Measurements from ENCODE around the gene RECQL5. TPM values are rescaled to one million over a fixed set of nuclear protein-coding genes. Genes with fewer than 3 reads are reported as not detected.
"Not testable (repeated sequence)": the region's sequence is repeated elsewhere in the genome, so short reads cannot be mapped to it uniquely, and the experiment has no call there.

The RECQL5 gene
- total and polyA plus RNA-seq, 11 donors = 6.0 to 15.9 (median 10.2) TPM

DNA sequence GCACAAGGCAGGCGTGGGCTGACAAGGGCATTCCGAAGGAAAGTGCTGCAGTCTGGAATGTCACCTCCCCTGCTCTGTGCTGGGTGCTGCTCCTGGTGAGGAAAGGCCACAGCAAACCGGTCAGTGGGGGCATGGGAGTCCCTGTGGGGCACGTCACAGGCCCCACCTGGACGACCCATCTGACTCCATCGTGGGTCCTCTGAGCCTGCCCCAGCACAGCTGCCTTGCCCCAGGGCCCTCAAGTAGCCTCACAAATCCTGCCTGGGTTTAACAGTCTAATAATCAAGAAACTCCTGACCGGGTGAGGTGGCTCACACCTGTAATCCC is 82.1 kb downstream of the RECQL5 start:
- peaks cover 0 to 25% (median 10%) of the 10 kb centered on the region in 12 donors for H3K4me1 ChIP-seq
- no peak for TF ChIP-seq POLR2A (IDR thresholded peaks at IDR 0.05)
- TF ChIP-seq, protein P1, sequence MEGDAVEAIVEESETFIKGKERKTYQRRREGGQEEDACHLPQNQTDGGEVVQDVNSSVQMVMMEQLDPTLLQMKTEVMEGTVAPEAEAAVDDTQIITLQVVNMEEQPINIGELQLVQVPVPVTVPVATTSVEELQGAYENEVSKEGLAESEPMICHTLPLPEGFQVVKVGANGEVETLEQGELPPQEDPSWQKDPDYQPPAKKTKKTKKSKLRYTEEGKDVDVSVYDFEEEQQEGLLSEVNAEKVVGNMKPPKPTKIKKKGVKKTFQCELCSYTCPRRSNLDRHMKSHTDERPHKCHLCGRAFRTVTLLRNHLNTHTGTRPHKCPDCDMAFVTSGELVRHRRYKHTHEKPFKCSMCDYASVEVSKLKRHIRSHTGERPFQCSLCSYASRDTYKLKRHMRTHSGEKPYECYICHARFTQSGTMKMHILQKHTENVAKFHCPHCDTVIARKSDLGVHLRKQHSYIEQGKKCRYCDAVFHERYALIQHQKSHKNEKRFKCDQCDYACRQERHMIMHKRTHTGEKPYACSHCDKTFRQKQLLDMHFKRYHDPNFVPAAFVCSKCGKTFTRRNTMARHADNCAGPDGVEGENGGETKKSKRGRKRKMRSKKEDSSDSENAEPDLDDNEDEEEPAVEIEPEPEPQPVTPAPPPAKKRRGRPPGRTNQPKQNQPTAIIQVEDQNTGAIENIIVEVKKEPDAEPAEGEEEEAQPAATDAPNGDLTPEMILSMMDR (IDR thresholded peaks at IDR 0.05) = no peak
- H3K27ac ChIP-seq = no peak overlapping the region
- no peaks in the 10 kb centered on the region for H3K36me3 ChIP-seq
- no peak for ATAC-seq
- 88 to 91% (median 90%) methylated on average over 4 to 7 of the region's 7 CpGs for WGBS, 4 donors
- no peak overlapping the region for H3K4me3 ChIP-seq
- no peaks in the 10 kb centered on the region for H3K9me3 ChIP-seq
- DNase-seq = no peak
- intact Hi-C loops (cut with DNase I) = loop anchor here in 9 of 10 donors (5.0 to 10.0 kb wide), 6 partner anchors 58 to 313 kb away; partner anchors contain the start of genes CASKIN2 (in 5 of the 9), TSEN54 (in 5 of the 9), LLGL2 (in 2 of the 9) and MIF4GD (in 1 of the 9)
- H3K27me3 ChIP-seq = no peaks in the 10 kb centered on the region

DNA sequence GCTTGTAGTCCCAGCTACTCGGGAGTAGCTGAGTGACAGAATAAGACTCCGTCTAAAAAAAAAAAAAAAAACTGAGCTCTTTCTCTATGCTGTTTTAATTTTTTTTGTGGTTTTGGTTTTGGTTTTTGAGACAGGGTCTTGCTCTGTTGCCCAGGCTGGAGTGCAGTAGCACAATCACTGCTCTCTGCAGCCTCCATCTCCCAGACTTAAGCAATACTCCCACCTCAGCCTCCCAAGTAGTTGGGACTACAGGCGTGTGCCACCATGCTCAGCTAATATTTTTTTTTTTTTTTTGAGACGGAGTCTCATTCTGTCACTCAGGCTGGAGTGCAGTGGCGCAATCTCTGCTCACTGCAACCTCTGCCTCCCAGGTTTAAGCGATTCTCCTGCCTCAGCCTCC is 83.8 kb downstream of the RECQL5 start:
- intact Hi-C loops (cut with DNase I) = loop anchor here in 1 of 10 donors (10.0 kb wide), 1 partner anchor 58 kb away; the partner anchor contains the start of gene LLGL2
- H3K4me1 ChIP-seq = peaks cover 0 to 22% (median 13%) of the 10 kb centered on the region in 12 donors
- H3K27me3 ChIP-seq, H3K4me3 ChIP-seq, H3K9me3 ChIP-seq, H3K27ac ChIP-seq, ATAC-seq, H3K36me3 ChIP-seq, DNase-seq: not testable (repeated sequence)
- 91 to 97% (median 94%) methylated on average over 6 of the region's 6 CpGs for WGBS, 4 donors

DNA sequence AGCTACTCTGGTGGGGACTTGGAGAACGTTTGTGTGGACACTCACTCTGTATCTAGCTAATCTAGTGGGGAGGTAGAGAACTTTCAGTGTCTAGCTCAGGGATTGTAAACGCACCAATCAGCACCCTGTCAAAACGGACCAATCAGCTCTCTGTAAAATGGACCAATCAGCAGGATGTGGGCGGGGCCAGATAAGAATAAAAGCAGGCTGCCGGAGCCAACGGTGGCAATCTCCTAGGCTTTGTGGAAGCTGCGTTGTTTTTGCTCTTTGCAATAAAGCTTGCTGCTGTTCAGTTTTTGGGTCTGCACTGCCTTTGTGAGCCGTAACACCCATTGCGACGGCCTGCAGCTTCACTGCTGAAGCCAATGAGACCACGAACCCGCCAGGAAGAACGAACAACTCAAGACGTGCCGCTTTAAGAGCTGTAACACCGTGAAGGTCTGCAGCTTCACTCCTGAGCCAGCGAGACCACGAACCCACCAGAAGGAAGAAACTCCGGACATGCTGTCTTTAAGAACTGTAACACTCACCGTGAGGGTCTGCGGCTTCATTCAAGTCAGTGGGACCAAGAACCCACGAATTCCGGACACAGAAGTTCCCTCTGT is 85.7 kb downstream of the RECQL5 start:
- not testable (repeated sequence) for H3K27ac ChIP-seq, H3K36me3 ChIP-seq, ATAC-seq, DNase-seq, H3K9me3 ChIP-seq, H3K4me1 ChIP-seq, H3K27me3 ChIP-seq
- intact Hi-C loops (cut with DNase I) = loop anchor here in 1 of 10 donors (10.0 kb wide), 1 partner anchor 56 kb away; the partner anchor contains the start of gene LLGL2
- peak overlapping the region in 1 of 12 donors; percentile 29 for H3K4me3 ChIP-seq
- 81 to 87% (median 85%) methylated on average over 23 of the region's 23 CpGs for WGBS, 4 donors

Other genes with a start within 250 kb of the RECQL5 start
- gene TMEM94, start 210.5 kb downstream of the RECQL5 start, total RNA-seq = 100 to 1,000 TPM in 1 of 9 donors, 10 to 100 TPM in 8; 35.7 to 130 (median 52.7) TPM
- 10 to 100 TPM; 34.1 to 35.0 TPM for gene TMEM94, start 210.5 kb downstream of the RECQL5 start, polyA plus RNA-seq
- gene CASKIN2, start 151.6 kb downstream of the RECQL5 start, total RNA-seq = 10 to 100 TPM; 27.1 to 51.2 (median 39.3) TPM
- gene CASKIN2, start 151.6 kb downstream of the RECQL5 start, polyA plus RNA-seq = 10 to 100 TPM; 19.5 to 23.2 TPM
- 10 to 100 TPM in 2 of 9 donors, 1 to 10 TPM in 7; 4.0 to 11.6 (median 7.1) TPM for gene TSEN54, start 150.6 kb downstream of the RECQL5 start, total RNA-seq
- gene TSEN54, start 150.6 kb downstream of the RECQL5 start, polyA plus RNA-seq = 10 to 100 TPM in 1 of 2 donors, 1 to 10 TPM in 1; 9.4 to 12.4 TPM
- gene LLGL2, start 141.5 kb downstream of the RECQL5 start, total RNA-seq = 1 to 10 TPM; 1.8 to 5.9 (median 3.4) TPM
- gene LLGL2, start 141.5 kb downstream of the RECQL5 start, polyA plus RNA-seq = 1 to 10 TPM; 6.6 to 8.1 TPM
- gene MYO15B, start 79.4 kb downstream of the RECQL5 start, total RNA-seq = 10 to 100 TPM; 14.0 to 76.4 (median 42.9) TPM
- gene MYO15B, start 79.4 kb downstream of the RECQL5 start, polyA plus RNA-seq = 10 to 100 TPM; 23.5 to 72.0 TPM
- 10 to 100 TPM in 2 of 9 donors, 1 to 10 TPM in 7; 1.8 to 18.2 (median 6.8) TPM for gene SMIM5, start 33.7 kb downstream of the RECQL5 start, total RNA-seq
- gene SMIM5, start 33.7 kb downstream of the RECQL5 start, polyA plus RNA-seq = 10 to 100 TPM in 1 of 2 donors, 1 to 10 TPM in 1; 3.7 to 17.7 TPM
- gene SAP30BP, start 184 bp upstream of the RECQL5 start, total RNA-seq = 10 to 100 TPM; 40.9 to 67.8 (median 54.4) TPM
- gene SAP30BP, start 184 bp upstream of the RECQL5 start, polyA plus RNA-seq = 100 to 1,000 TPM in 1 of 2 donors, 10 to 100 TPM in 1; 59.9 to 121 TPM
- 10 to 100 TPM in 6 of 9 donors, 1 to 10 TPM in 3; 5.1 to 26.8 (median 11.0) TPM for gene ITGB4, start 54.3 kb upstream of the RECQL5 start, total RNA-seq
- 1 to 10 TPM; 4.0 to 7.5 TPM for gene ITGB4, start 54.3 kb upstream of the RECQL5 start, polyA plus RNA-seq
- gene GALK1, start 98.0 kb upstream of the RECQL5 start, total RNA-seq = 10 to 100 TPM in 8 of 9 donors, 1 to 10 TPM in 1; 9.6 to 30.6 (median 16.5) TPM
- 10 to 100 TPM; 25.5 to 31.2 TPM for gene GALK1, start 98.0 kb upstream of the RECQL5 start, polyA plus RNA-seq
- 10 to 100 TPM; 11.3 to 27.5 (median 16.3) TPM for gene UNK, start 117.7 kb upstream of the RECQL5 start, total RNA-seq
- gene UNK, start 117.7 kb upstream of the RECQL5 start, polyA plus RNA-seq = 10 to 100 TPM; 14.6 to 18.5 TPM
- 10 to 100 TPM in 2 of 9 donors, 1 to 10 TPM in 7; 2.1 to 28.5 (median 6.0) TPM for gene UNC13D, start 177.2 kb upstream of the RECQL5 start, total RNA-seq
- gene UNC13D, start 177.2 kb upstream of the RECQL5 start, polyA plus RNA-seq = 1 to 10 TPM; 4.5 to 5.8 TPM
- gene WBP2, start 188.2 kb upstream of the RECQL5 start, total RNA-seq = 100 to 1,000 TPM; 134 to 311 (median 158) TPM
- gene WBP2, start 188.2 kb upstream of the RECQL5 start, polyA plus RNA-seq = 100 to 1,000 TPM; 128 to 217 TPM
- gene TRIM47, start 211.4 kb upstream of the RECQL5 start, total RNA-seq = 10 to 100 TPM; 20.3 to 53.4 (median 31.8) TPM
- gene TRIM47, start 211.4 kb upstream of the RECQL5 start, polyA plus RNA-seq = 10 to 100 TPM; 20.1 to 23.3 TPM
- 10 to 100 TPM in 3 of 9 donors, 1 to 10 TPM in 6; 6.8 to 16.1 (median 9.5) TPM for gene TRIM65, start 229.8 kb upstream of the RECQL5 start, total RNA-seq
- gene TRIM65, start 229.8 kb upstream of the RECQL5 start, polyA plus RNA-seq = 10 to 100 TPM in 1 of 2 donors, 1 to 10 TPM in 1; 7.5 to 10.5 TPM
- gene MRPL38, start 237.7 kb upstream of the RECQL5 start, total RNA-seq = 100 to 1,000 TPM in 5 of 9 donors, 10 to 100 TPM in 4; 54.8 to 126 (median 106) TPM
- 100 to 1,000 TPM in 1 of 2 donors, 10 to 100 TPM in 1; 79.7 to 111 TPM for gene MRPL38, start 237.7 kb upstream of the RECQL5 start, polyA plus RNA-seq